Stimulated activated CD4-positive, alpha-beta T cell treated with anti-CD3 and anti-CD28 coated beads, Interleukin-4, amount 100 ng/mL, for 1 hour (primary cell): ENCODE data around the gene AHCYL2.
"Not testable (repeated sequence)": the region's sequence is repeated elsewhere in the genome, so short reads cannot be mapped to it uniquely, and the experiment has no call there.

Experiments used
- DNase-seq: peaks from one replicate; pipeline ENCODE4 v3.0.0-alpha.2; 2020

Gene AHCYL2

DNA sequence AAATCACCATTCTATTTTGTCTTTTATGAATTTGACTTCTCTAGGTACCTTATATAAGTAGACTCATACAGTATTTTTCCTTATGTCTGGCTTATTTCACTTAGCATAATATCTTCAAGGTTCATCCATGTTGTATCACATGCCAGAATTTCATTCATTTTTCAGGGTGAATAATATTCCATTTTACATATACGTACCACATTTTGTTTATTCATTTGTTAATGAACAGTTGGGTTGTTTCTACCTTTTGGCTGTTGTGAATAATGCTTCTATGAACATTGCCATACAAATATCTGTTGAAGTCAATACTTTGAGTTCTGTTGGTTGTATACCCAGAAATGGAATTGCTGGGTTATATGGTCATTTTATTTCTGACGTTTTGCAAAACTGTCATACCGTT, 20.7 kb downstream of the AHCYL2 start:
- DNase-seq: no peak

DNA sequence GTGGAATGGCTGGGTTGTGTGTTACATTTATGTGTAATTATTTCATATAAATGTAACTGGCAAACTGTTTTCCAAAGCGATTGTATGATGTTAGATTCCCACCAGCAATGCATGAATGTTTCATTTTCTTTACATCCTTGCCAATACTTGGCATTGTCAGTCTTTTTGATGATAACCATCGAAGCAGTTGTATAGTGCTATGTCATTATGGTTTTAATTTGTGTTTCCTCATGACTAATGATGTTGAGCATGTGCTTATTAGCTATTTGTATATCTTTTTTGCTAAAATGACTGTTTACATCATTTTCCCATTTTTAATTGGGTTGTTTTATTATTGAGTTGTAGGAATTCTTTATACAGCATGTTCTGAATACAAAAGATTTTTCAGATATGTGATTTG, 22.3 kb downstream of the AHCYL2 start:
- DNase-seq: no peak

DNA sequence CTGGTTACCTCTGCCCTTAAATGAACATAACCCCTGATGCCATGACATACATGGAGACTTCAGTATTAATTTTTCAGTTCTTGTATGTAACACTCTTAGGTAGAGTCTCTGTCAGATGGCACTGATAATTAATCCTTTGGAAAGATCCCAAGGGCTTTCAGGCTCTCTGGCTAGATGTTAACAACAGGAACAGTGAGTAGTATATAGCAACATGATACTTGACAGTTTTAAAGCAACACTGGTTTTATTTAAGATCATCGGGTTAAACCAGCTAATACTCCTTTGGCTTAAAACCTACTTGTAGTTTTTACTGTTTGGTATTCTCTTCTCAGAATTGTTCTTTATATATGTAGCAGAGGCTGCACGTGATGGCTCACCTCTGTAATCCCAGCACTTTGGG, 27.3 kb downstream of the AHCYL2 start:
- no peak for DNase-seq

DNA sequence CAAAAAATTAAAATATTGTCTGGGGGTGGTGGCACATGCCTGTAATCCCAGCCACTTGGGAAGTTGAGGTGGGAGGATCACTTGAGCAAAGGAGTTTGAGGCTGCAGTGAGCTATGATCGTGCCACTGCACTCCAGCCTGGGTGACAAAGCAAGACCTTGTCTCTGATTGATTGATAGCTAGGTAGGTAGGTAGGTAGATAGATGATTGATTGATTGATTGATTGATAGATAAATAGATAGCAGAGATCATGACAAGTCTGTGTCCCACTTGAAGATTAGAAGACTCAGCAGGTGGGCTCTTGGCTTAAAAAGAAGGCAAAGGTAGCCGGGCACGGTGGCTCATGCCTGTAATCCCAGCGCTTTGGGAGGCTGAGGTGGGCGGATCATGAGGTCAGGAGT, 27.8 kb downstream of the AHCYL2 start:
- DNase-seq: not testable (repeated sequence)

DNA sequence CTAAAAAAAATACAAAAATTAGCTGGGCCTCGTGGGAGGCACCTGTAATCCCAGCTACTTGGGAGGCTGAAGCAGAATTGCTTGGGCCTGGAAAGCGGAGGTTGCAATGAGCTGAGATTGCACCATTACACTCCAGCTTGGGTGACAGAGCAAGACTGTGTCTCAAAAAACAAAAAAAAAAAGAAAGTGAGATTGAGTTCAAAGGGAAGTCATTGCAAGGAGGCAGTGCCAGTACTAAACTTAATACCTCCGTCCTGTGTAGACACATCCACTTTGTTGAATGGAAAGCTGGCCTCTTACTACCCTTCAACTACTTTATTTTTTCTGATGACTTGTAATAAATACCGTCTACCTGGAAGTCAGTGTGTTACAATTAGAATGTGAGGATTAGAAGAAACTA, 31.0 kb downstream of the AHCYL2 start:
- DNase-seq: no peak

DNA sequence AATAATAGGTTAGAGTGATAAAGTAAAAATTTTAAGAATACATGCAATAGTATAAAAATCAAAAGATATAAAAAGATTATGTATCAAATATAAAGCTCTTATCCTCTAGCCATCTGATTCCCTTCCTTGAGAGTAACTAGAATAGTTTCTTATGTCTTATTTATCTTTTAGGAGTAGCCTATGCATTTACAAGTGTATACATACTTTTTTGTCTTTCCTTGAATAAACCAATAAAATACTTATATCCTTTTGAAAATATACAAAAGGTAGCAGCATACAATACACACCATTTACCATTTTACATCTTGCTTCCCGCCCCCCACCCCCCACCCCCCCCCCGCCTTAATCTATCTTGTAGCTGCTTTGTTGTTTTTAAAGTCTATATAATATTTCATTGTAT, 31.4 kb downstream of the AHCYL2 start:
- no peak for DNase-seq

DNA sequence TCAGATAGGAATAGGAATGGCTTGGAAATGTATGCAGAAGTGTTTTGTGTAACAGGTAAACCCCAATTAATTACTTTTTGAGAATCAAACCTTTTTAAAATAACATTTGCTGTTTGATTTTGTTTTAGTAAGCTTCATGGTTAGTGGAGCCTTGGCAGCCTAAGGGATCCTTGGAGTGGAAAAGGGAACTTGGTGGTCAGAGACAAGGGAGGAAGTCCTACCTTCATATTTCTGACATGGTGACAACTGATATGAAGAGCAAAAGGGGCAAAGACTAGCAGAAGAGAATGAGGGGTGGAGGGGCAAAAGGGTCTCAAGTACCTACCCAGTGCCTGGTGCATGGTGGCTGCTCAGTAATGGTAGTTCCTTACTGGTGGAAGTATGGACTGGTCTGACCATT, 32.3 kb downstream of the AHCYL2 start:
- no peak for DNase-seq

DNA sequence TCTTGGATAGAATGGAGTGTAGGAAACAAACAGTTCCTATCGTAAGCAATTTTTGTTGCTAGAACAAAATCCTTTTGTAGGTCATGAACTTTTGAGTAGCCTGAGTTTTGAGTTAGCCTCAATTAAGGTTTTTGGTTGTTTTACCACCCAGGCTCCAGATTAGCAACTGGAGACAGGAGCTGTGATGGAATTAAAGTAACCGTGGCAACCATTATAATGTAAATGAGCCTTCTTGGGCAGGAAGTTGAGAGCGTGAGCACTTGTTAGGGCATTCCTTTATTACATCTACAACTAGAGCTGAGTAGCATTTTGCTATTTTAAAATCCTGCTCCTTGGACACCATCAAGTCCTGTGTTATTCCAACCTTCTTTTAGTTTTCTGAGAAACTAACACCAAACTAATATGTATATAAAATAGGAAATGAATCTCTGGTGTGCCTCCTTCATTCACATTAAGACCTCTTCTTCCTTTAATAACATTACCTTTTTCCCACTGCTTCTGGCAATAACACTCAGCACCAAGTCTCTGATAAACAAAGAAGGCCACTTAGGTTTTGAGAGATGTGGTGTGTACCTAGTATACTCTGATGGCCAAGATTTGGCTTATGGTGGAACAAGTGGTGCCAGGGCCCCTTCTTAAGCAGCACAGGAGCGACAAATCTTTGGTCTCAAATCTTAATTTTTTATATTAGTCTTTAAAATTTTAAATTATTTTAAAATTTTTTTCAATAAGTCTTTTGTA, 34.0 kb downstream of the AHCYL2 start:
- no peak for DNase-seq

GRCh38 chr7:129262324-129262723, 37.5 kb downstream of the AHCYL2 start:
- DNase-seq: no peak

DNA sequence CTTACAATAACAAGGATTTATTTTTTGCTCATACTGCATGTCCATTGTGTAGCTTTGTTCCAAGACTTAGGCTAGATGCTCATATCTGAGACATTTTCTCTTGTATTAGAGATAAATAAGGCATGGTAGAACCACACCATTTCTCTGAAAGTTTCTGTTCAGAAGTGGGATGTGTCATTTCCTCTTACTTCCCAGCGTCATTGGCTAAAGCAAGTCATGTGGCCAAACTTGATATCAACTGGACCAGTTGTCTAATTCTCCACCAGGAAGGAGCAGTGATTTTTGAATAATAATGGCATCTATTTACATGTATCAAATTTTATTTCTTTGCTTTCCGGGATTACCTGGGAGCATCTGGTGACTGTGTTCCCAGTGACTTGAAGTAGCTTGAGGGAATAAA, 38.3 kb downstream of the AHCYL2 start:
- no peak for DNase-seq

DNA sequence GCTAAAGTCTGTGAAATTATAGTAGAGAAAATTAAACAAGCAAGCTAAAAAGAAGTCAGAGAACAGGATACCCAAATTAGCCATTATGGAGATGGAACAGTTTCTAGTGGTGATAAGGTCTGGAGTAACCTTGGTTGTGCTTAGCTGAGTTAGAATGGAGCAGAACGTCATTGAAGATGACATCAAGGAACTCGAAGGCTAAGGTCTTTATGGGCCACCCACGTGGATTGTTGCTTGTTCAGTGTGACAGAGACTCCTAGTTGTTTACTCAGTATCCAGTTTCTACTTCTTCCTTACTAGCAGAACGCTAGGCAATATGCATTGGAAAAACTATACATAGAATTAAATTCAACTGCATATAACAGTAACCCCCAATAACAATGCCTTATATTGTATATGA, 39.7 kb downstream of the AHCYL2 start:
- DNase-seq: no peak

GRCh38 chr7:129265328-129265727, 40.5 kb downstream of the AHCYL2 start:
- DNase-seq: no peak

DNA sequence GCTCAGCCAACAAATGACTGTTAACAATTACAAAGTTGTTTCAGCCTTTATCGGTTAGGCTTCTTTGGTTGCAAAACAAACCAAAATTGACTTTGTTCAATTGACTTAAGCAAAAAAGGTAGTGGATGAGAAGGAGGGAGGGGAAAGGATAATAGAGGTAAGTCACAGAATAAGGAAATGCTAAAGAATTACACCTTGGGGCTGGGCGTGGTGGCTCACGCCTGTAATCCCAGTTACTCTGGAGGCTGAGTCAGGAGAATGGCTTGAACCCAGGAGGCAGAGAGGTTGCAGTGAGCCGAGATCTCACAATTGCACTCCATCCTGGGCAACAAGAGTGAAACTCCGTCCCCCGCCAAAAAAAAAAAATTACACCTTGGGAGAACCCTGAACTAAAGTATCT, 41.4 kb downstream of the AHCYL2 start:
- no peak for DNase-seq

- DNase-seq: no peak
Observed at GRCh38 chr7:129270077-129270476, 45.2 kb downstream of the AHCYL2 start.

- peak; percentile 40 for DNase-seq
Observed at GRCh38 chr7:129271500-129272355, 46.9 kb downstream of the AHCYL2 start.

- DNase-seq: no peak
Observed at GRCh38 chr7:129273936-129274335, 49.1 kb downstream of the AHCYL2 start.

DNA sequence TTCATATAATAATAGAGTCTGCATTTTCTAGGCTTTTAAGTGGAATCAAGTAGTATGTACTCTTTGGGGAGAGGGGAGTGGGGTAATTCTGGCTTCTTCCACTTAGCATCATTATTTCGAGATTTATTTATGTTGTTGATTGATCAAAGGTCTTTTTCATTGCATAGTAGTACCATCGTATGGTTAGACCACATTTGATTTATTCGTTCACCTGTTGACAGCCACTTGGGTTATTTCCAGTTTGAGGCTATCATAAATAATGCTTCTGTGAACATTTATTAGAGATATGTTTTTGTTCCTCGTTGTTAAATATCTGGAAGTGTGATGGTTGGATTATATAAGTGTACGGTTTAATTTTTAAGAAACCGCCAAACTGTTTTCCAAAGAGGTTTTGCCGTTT, 52.8 kb downstream of the AHCYL2 start:
- DNase-seq: no peak

- no peak for DNase-seq
Observed at GRCh38 chr7:129278688-129279087, 53.9 kb downstream of the AHCYL2 start.

GRCh38 chr7:129279757-129280156, 54.9 kb downstream of the AHCYL2 start:
- no peak for DNase-seq

DNA sequence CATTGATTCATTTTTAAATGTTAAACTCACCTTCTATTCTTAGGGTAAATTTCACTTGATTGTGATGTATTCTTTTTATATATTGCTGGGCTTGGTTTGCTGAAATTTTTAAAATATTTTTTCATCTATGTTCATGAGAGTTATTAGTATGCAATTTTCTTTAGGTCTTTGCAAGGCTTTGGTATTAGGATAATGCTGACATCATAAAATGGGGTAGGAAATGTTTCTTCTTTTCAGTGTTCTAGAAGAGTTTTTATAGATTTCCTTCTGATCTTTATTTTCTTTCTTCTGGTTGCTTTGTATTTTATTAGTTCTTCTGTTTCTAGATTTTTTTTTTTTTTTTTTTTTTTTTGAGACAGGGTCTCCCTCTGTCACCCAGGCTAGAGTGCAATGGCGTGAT, 56.3 kb downstream of the AHCYL2 start:
- DNase-seq: no peak

GRCh38 chr7:129282865-129283264, 58.0 kb downstream of the AHCYL2 start:
- DNase-seq: no peak

DNA sequence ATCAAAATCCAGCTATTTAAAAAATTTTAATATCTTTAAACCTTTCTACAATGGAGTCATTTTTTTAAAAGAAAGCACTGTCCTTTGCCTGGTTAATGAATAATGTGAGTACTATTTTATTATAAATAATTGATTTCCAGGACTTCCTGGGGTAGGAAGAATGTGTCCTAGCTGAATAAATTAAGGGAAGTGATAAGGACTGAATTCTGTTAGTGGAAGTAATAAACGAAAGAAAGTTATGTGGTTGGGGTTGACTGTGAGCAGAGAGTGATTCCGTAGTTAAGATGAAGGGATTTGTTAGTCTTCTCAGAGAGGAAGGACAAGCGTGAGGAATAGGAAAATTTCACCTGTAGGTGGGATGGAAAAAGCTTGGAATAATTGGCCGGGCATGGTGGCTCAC, 59.1 kb downstream of the AHCYL2 start:
- no peak for DNase-seq

GRCh38 chr7:129285111-129285510, 60.3 kb downstream of the AHCYL2 start:
- DNase-seq: no peak

- DNase-seq: no peak
Observed at GRCh38 chr7:129292861-129293260, 68.0 kb downstream of the AHCYL2 start.
